ENCODE measurements around the gene AGAP6.

DNA sequence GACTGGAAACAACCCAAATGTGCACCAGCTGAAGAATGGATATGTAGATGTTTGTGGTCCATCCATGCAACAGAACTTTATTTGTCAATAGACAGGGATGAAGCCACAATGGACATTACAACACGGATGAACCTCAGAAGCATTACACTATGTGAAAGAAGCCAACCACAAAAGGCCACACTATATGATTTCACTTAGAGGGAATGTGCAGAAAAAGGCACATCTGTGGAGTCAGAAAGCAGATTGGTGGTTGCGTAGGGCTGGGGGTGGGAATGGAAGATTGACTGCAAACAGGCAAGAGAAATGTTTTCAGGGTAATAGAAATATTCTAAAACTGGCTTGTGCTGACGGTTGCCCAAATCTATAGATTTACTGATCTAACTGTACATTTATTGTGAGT is 45.3 kb downstream of the AGAP6 start:
- no peak for TF ChIP-seq POLR2AphosphoS5 (IDR thresholded peaks at IDR 0.05)
- TF ChIP-seq, protein P1, sequence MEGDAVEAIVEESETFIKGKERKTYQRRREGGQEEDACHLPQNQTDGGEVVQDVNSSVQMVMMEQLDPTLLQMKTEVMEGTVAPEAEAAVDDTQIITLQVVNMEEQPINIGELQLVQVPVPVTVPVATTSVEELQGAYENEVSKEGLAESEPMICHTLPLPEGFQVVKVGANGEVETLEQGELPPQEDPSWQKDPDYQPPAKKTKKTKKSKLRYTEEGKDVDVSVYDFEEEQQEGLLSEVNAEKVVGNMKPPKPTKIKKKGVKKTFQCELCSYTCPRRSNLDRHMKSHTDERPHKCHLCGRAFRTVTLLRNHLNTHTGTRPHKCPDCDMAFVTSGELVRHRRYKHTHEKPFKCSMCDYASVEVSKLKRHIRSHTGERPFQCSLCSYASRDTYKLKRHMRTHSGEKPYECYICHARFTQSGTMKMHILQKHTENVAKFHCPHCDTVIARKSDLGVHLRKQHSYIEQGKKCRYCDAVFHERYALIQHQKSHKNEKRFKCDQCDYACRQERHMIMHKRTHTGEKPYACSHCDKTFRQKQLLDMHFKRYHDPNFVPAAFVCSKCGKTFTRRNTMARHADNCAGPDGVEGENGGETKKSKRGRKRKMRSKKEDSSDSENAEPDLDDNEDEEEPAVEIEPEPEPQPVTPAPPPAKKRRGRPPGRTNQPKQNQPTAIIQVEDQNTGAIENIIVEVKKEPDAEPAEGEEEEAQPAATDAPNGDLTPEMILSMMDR (IDR thresholded peaks at IDR 0.05), result no peak
